B cell (primary cell): Measurements from ENCODE around the gene ABCC5. TPM values are rescaled to one million over a fixed set of nuclear protein-coding genes. Genes with fewer than 3 reads are reported as not detected.

Experiments
- ATAC-seq: fragments of 200-7000 bp; cut with Tn5 transposase; one replicate; pipeline ENCODE4 v1.10.0; 2021; ENCODE audit warnings: low read depth, mild to moderate bottlenecking, moderate number of reproducible peaks, moderate library complexity
- CTCF ChIA-PET: fragments of 350-600 bp; sonication (Branson Sonifier 250); formaldehyde crosslinking; loops from one replicate; lab custom pipeline; 2021; ENCODE audit warnings: antibody characterized with exemption, inconsistent platforms; lab: Charles Lee
- POLR2A ChIA-PET: fragments of 350-600 bp; sonication (Branson Sonifier 250); formaldehyde crosslinking; loops from one replicate; lab custom pipeline; 2021; ENCODE audit warnings: antibody characterized with exemption; lab: Charles Lee
- DNase-seq: peaks from one replicate; pipeline ENCODE4 v3.0.0; 2013
- H2AFZ ChIP-seq: 2 replicates; pipeline ENCODE4 v1.6.1; 2012; ENCODE audit warnings: mild to moderate bottlenecking, low read depth, low read length; ENCODE audit not compliant: insufficient read depth, poor library complexity, severe bottlenecking
- H3K27ac ChIP-seq, 2 donors: 1 replicate in 1 of 2; 2 replicates in 1 of 2; pipeline ENCODE4 v1.5.1; 2012 to 2013; ENCODE audit warnings: low read length in 2 of 2, mild to moderate bottlenecking in 2 of 2, moderate library complexity in 1 of 2
- H3K27me3 ChIP-seq, 4 experiments: fragments of 200-600 bp in 1 of 4; sonication (generic) in 1 of 4; replicated peaks in 1 of 4; 1 replicate in 2 of 4; 2 replicates in 2 of 4; pipeline versions ENCODE4 v1.6.1 to v1.7.0; 2013 to 2016; ENCODE audit warnings: low read length in 3 of 4, mild to moderate bottlenecking in 2 of 4, mixed read lengths in 1 of 4, moderate library complexity in 1 of 4; ENCODE audit not compliant: insufficient read depth in 4 of 4, control insufficient read depth in 3 of 4; ENCODE audit errors: control extremely low read depth in 1 of 4
- H3K36me3 ChIP-seq, 2 experiments: replicated peaks in 1 of 2; 1 replicate in 1 of 2; 2 replicates in 1 of 2; pipeline versions ENCODE4 v1.6.1 to v1.7.1; 2013; ENCODE audit warnings: low read length in 1 of 2; ENCODE audit not compliant: insufficient read depth in 2 of 2, control insufficient read depth in 1 of 2; ENCODE audit errors: control extremely low read depth in 1 of 2, extremely low read depth in 1 of 2
- H3K4me1 ChIP-seq, 2 donors: fragments of 200-600 bp in 1 of 2; sonication (generic) in 1 of 2; 1 replicate in 1 of 2; 2 replicates in 1 of 2; pipeline versions ENCODE4 v1.5.1 to v1.6.1; 2013 to 2017; ENCODE audit warnings: low read length in 2 of 2; ENCODE audit not compliant: control insufficient read depth in 2 of 2, insufficient read depth in 2 of 2
- H3K4me2 ChIP-seq: replicated peaks from 2 replicates; pipeline ENCODE3; 2012; ENCODE audit warnings: mild to moderate bottlenecking, low read depth, low read length; ENCODE audit not compliant: poor library complexity, severe bottlenecking
- H3K4me3 ChIP-seq, 5 experiments: fragments of 200-600 bp in 1 of 5; sonication (generic) in 1 of 5; 1 replicate in 3 of 5; 2 replicates in 2 of 5; pipeline versions ENCODE4 v1.5.1 to v1.7.0; 2011 to 2016; ENCODE audit warnings: low read length in 4 of 5, mild to moderate bottlenecking in 4 of 5, low read depth in 2 of 5, control low read depth in 1 of 5, moderate library complexity in 1 of 5; ENCODE audit not compliant: insufficient read depth in 1 of 5; ENCODE audit errors: control extremely low read depth in 1 of 5, extremely low read depth in 1 of 5
- H3K79me2 ChIP-seq: fragments of 200-600 bp; sonication (generic); one replicate; pipeline ENCODE4 v1.6.0; 2016; ENCODE audit warnings: low read length; ENCODE audit not compliant: control insufficient read depth, insufficient read depth
- H3K9ac ChIP-seq: fragments of 200-600 bp; sonication (generic); 2 replicates; pipeline ENCODE4 v1.6.1; 2017; ENCODE audit warnings: mild to moderate bottlenecking, low read length, moderate library complexity
- H3K9me3 ChIP-seq, 3 donors: one replicate each; pipeline versions ENCODE4 v1.6.1 to v1.7.1; 2013; ENCODE audit warnings: low read length in 2 of 3; ENCODE audit not compliant: control insufficient read depth in 2 of 3, insufficient read depth in 1 of 3; ENCODE audit errors: control extremely low read depth in 1 of 3
- H4K20me1 ChIP-seq: 2 replicates; pipeline ENCODE4 v1.6.0; 2012; ENCODE audit warnings: mild to moderate bottlenecking, low read length; ENCODE audit not compliant: insufficient read depth, control insufficient read depth, poor library complexity, severe bottlenecking
- H3K27ac Mint-ChIP-seq: one replicate; pipeline ENCODE4 v1.8.0; 2021; ENCODE audit warnings: mixed read lengths
- H3K27me3 Mint-ChIP-seq: one replicate; pipeline ENCODE4 v1.8.0; 2021; ENCODE audit warnings: mixed read lengths
- H3K4me1 Mint-ChIP-seq: one replicate; pipeline ENCODE4 v1.8.0; 2021; ENCODE audit warnings: mixed read lengths
- H3K4me3 Mint-ChIP-seq: one replicate; pipeline ENCODE4 v1.8.0; 2021; ENCODE audit warnings: mixed read lengths
- H3K9me3 Mint-ChIP-seq: one replicate; pipeline ENCODE4 v1.8.0; 2022; ENCODE audit warnings: mixed read lengths; ENCODE audit not compliant: insufficient read depth
- EZH2 ChIP-seq: IDR thresholded peaks from 2 replicates; pipeline ENCODE4 v1.6.1; 2012; ENCODE audit warnings: borderline replicate concordance, low read depth, mild to moderate bottlenecking, moderate library complexity, low read length; ENCODE audit not compliant: insufficient read depth, poor library complexity, severe bottlenecking
- WGBS: methylation state at CpG from one replicate; pipeline ENCODE4 v1.1.5; 2013; ENCODE audit warnings: missing lambda C conversion rate; ENCODE audit not compliant: insufficient coverage; 5-methylcytosine and 5-hydroxymethylcytosine counted together
- intact Hi-C: fragments of 100-400 bp; cut with micrococcal nuclease; formaldehyde crosslinking; loops from one replicate; pipeline ENCODE4 v1.10.0; 2022
- polyA plus RNA-seq: library from polyadenylated mRNA; depleted of rRNA; stranded (reverse); fragments of >200 nt; gene quantifications from 2 replicates; pipeline ENCODE4 v1.2.3, GENCODE V29; 2012
- total RNA-seq, 2 donors: library from RNA; stranded (reverse); fragments of 120-200 nt in 1 of 2; gene quantifications; 1 replicate in 1 of 2; 2 replicates in 1 of 2; pipeline versions ENCODE4 v1.2.3 to v1.2.4, GENCODE V29; 2013 to 2022
- TF ChIP-seq, protein P1 (sequence below): fragments of 200-600 bp; IDR thresholded peaks from one replicate; pipeline ENCODE4 v1.8.0; 2022; ENCODE audit warnings: antibody characterized with exemption, mild to moderate bottlenecking

Gene ABCC5
- total and polyA plus RNA-seq, 2 donors (not counting 1 experiment from before 2014, with no cell fraction given), result 13.4 to 29.5 TPM

DNA sequence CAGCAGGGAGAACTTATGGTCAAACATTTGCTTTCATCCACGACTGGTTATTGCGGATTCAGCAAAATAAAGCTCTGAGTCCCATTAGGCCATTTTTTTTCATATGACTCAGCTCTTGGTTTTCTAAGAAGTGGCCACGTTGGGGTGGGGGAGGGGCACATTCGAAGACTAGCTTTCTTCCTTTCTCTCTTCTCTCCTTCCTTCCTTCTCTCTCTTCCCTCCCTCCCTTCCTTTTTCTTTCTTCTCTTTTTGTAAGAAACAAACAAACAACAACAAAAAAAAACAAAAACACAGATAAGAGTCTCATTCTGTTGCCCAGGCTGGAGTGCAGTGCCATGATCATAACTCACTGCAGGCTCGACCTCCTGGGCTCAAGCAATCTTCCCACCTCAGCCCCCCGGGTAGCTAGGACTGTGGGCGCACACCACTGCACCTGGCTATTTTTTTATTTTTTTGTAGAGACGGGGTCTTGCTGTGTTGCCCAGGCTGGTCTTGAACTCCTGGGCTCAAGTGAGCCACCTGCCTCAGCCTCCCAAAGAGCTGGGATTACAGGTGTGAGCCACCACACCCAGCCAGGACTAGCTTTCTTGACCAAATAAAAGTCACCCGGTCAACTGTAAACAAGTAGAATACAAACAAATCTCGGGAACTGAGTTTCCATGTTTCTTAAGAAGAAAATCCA is 41.6 kb downstream of the ABCC5 start:
- Histone ChIP-seq H3K9ac (no peak overlapping the region), H3K27me3 (no peaks in the 10 kb centered on the region), H4K20me1 (no peaks in the 10 kb centered on the region), H3K27ac (no peak overlapping the region), H3K9me3 (no peaks in the 10 kb centered on the region), H3K4me1 (no peaks in the 10 kb centered on the region), H2AFZ (no peak overlapping the region), H3K4me2 (no peak overlapping the region), H3K79me2 (no peaks in the 10 kb centered on the region), H3K36me3 (peaks cover 0 to 6% of the 10 kb centered on the region in 2 experiments), H3K4me3 (no peak overlapping the region)
- TF ChIP-seq EZH2, result no peak
- TF ChIP-seq, protein P1, sequence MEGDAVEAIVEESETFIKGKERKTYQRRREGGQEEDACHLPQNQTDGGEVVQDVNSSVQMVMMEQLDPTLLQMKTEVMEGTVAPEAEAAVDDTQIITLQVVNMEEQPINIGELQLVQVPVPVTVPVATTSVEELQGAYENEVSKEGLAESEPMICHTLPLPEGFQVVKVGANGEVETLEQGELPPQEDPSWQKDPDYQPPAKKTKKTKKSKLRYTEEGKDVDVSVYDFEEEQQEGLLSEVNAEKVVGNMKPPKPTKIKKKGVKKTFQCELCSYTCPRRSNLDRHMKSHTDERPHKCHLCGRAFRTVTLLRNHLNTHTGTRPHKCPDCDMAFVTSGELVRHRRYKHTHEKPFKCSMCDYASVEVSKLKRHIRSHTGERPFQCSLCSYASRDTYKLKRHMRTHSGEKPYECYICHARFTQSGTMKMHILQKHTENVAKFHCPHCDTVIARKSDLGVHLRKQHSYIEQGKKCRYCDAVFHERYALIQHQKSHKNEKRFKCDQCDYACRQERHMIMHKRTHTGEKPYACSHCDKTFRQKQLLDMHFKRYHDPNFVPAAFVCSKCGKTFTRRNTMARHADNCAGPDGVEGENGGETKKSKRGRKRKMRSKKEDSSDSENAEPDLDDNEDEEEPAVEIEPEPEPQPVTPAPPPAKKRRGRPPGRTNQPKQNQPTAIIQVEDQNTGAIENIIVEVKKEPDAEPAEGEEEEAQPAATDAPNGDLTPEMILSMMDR, result no peak
- no peaks in the 10 kb centered on the region for H3K4me1 Mint-ChIP-seq
- no peak overlapping the region for H3K27ac Mint-ChIP-seq
- ATAC-seq (no peak), DNase-seq (no peak)
- ChIA-PET CTCF (no interaction called here), POLR2A (no interaction called here)
- no peaks in the 10 kb centered on the region for H3K9me3 Mint-ChIP-seq
- WGBS, result 99% methylated on average over 6 of the region's 10 CpGs
- no peaks in the 10 kb centered on the region for H3K27me3 Mint-ChIP-seq
- no peak overlapping the region for H3K4me3 Mint-ChIP-seq
- intact Hi-C loops, result no loop called here

DNA sequence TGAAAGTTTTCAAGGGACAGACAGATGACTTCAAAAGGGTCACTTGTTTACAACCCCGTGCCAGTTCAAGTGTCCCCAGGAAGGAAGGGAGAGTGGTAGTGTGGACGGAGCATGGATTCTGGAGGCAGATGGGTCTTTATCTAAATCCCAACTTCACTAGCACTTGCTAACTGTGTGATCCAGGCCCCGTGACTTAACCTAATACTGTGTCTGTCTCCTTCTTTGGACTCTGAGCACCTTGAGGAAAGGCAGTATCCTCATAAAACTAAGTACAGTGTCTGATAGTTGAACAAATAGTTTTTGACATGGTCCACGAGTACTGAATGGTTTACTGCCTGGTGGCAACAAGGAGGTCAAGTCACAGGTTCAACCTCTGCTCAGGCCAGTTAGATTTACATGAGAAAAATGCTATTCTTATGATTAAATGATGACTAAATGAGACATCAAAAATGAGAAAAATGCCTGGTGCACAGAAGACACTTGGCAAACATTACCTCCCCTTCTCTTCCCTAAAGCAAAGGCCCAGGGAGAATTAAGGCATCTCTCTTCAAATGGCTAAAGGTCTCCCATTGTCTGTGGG is 48.9 kb downstream of the ABCC5 start:
- no peak for TF ChIP-seq EZH2
- TF ChIP-seq, protein P1, result no peak
- CTCF ChIA-PET, result no interaction called here

More for the DNA sequence above, 48.9 kb downstream of the ABCC5 start:
- no peak for DNase-seq
- Mint-ChIP-seq H3K27ac (no peak overlapping the region), H3K4me3 (no peak overlapping the region), H3K9me3 (no peaks in the 10 kb centered on the region), H3K27me3 (no peaks in the 10 kb centered on the region), H3K4me1 (no peaks in the 10 kb centered on the region)
- H3K36me3 ChIP-seq, result peaks cover 0 to 11% of the 10 kb centered on the region in 2 experiments
- POLR2A ChIA-PET, result no interaction called here
- H2AFZ ChIP-seq, result no peak overlapping the region
- no CpG with 5 or more reads among the region's 4 CpGs for WGBS
- no peaks in the 10 kb centered on the region for H3K9me3 ChIP-seq
- ATAC-seq, result no peak
- H3K27ac ChIP-seq, result no peak overlapping the region
- H3K27me3 ChIP-seq, result no peaks in the 10 kb centered on the region
- no peak overlapping the region for H3K9ac ChIP-seq
- no peaks in the 10 kb centered on the region for H4K20me1 ChIP-seq
- H3K4me1 ChIP-seq, result no peaks in the 10 kb centered on the region
- no peak overlapping the region for H3K4me2 ChIP-seq
- intact Hi-C loops, result no loop called here
- no peak overlapping the region for H3K4me3 ChIP-seq
- no peaks in the 10 kb centered on the region for H3K79me2 ChIP-seq
